Neural crest cell (in vitro differentiated cells): ENCODE results near the gene RASSF7. TPM values are rescaled to one million over a fixed set of nuclear protein-coding genes. Genes with fewer than 3 reads are reported as not detected.

ENCODE experiments used
- DNase-seq: peaks from one replicate; pipeline ENCODE4 v3.0.0; 2021; ENCODE audit warnings: low read depth, mixed read lengths, low spot score
- H3K27ac Mint-ChIP-seq: one replicate; pipeline ENCODE4 v1.8.0; 2021; ENCODE audit warnings: mild to moderate bottlenecking, mixed read lengths; ENCODE audit not compliant: unreplicated experiment
- H3K27me3 Mint-ChIP-seq: 2 replicates; pipeline ENCODE4 v1.8.0; 2021; ENCODE audit warnings: low read depth, mild to moderate bottlenecking, mixed read lengths
- H3K36me3 Mint-ChIP-seq: 2 replicates; pipeline ENCODE4 v1.8.0; 2021; ENCODE audit warnings: low read depth, mild to moderate bottlenecking, mixed read lengths
- H3K4me1 Mint-ChIP-seq: 2 replicates; pipeline ENCODE4 v1.8.0; 2021; ENCODE audit warnings: mixed read lengths
- H3K4me3 Mint-ChIP-seq: one replicate; pipeline ENCODE4 v1.8.0; 2021; ENCODE audit warnings: mild to moderate bottlenecking, mixed read lengths
- H3K9me3 Mint-ChIP-seq: 2 replicates; pipeline ENCODE4 v1.8.0; 2021; ENCODE audit warnings: mixed read lengths
- CTCF ChIP-seq: fragments of 200-600 bp; sonication (generic); conservative IDR thresholded peaks from 2 replicates; pipeline ENCODE4 v1.5.0; 2021; ENCODE audit warnings: antibody characterized with exemption, mild to moderate bottlenecking
- total RNA-seq: library from RNA; stranded (reverse); gene quantifications from 2 replicates; pipeline ENCODE4 v1.2.1, GENCODE V29; 2021

RASSF7 gene
- total RNA-seq, 1 donor from 2014 or later: 7.3 TPM

- TF ChIP-seq CTCF: no peak
- Mint-ChIP-seq H3K4me3 (peak overlapping the region; percentile 91), H3K36me3 (no peaks in the 10 kb centered on the region), H3K4me1 (peaks cover 27% of the 10 kb centered on the region), H3K27me3 (peaks cover 25% of the 10 kb centered on the region), H3K27ac (no peak overlapping the region), H3K9me3 (no peaks in the 10 kb centered on the region)
- DNase-seq: no peak
Measured at GRCh38 chr11:578276-579035, 17.7 kb downstream of the RASSF7 start.

GRCh38 chr11:579830-580601 lies 19.2 kb downstream of the RASSF7 start:
- Mint-ChIP-seq H3K4me1 (peaks cover 24% of the 10 kb centered on the region), H3K36me3 (no peaks in the 10 kb centered on the region), H3K27me3 (peaks cover 10% of the 10 kb centered on the region), H3K4me3 (peak overlapping the region; percentile 67), H3K9me3 (no peaks in the 10 kb centered on the region), H3K27ac (no peak overlapping the region)
- no peak for TF ChIP-seq CTCF
- DNase-seq: no peak

- Mint-ChIP-seq H3K4me3 (peak overlapping the region; percentile 61), H3K4me1 (peaks cover 22% of the 10 kb centered on the region), H3K36me3 (no peaks in the 10 kb centered on the region), H3K27me3 (peaks cover 3% of the 10 kb centered on the region), H3K27ac (no peak overlapping the region), H3K9me3 (no peaks in the 10 kb centered on the region)
- TF ChIP-seq CTCF: no peak
- DNase-seq: no peak
Measured at GRCh38 chr11:581342-581741, 20.6 kb downstream of the RASSF7 start.

GRCh38 chr11:581752-582151 lies 21.0 kb downstream of the RASSF7 start:
- no peak for DNase-seq
- Mint-ChIP-seq H3K4me3 (no peak overlapping the region), H3K36me3 (no peaks in the 10 kb centered on the region), H3K4me1 (peaks cover 22% of the 10 kb centered on the region), H3K27ac (no peak overlapping the region), H3K9me3 (no peaks in the 10 kb centered on the region), H3K27me3 (peaks cover 3% of the 10 kb centered on the region)
- TF ChIP-seq CTCF: no peak

GRCh38 chr11:584287-584686 lies 23.5 kb downstream of the RASSF7 start:
- H3K9me3 Mint-ChIP-seq: no peaks in the 10 kb centered on the region
- TF ChIP-seq CTCF: no peak
- peak overlapping the region; percentile 19 for H3K4me3 Mint-ChIP-seq
- H3K4me1 Mint-ChIP-seq: peaks cover 11% of the 10 kb centered on the region
- H3K36me3 Mint-ChIP-seq: peaks cover 2% of the 10 kb centered on the region
- no peaks in the 10 kb centered on the region for H3K27me3 Mint-ChIP-seq
- DNase-seq: no peak
- H3K27ac Mint-ChIP-seq: no peak overlapping the region
